SK-N-SH (cell line): ENCODE data around the gene SMPD1. TPM values are rescaled to one million over a fixed set of nuclear protein-coding genes. Genes with fewer than 3 reads are reported as not detected.
A peak's percentile ranks its signal among the peaks of the same experiment; 100 is the strongest.

Experiments
- CTCF ChIA-PET: fragments of 300-600, 350-600 bp; formaldehyde crosslinking; extraction: SDS; loops from one replicate; lab custom pipeline; 2021; lab: Yijun Ruan, JAX
- POLR2A ChIA-PET: fragments of 350-600 bp; sonication (Branson Sonifier 250); formaldehyde crosslinking; extraction: SDS; loops from one replicate; lab custom pipeline; 2020; ENCODE audit warnings: antibody characterized with exemption, inconsistent platforms; lab: Yijun Ruan, JAX
- DNase-seq: peaks from one replicate; pipeline ENCODE4 v3.0.0; 2012
- H2AFZ ChIP-seq: fragments of 200-600 bp; sonication (generic); 2 replicates; pipeline ENCODE4 v1.8.1; 2016; ENCODE audit warnings: antibody characterized with exemption, mild to moderate bottlenecking, low read depth
- H3F3A ChIP-seq: fragments of 200-600 bp; sonication (generic); replicated peaks from 2 replicates; pipeline ENCODE3; 2016; ENCODE audit warnings: antibody characterized with exemption, mild to moderate bottlenecking; ENCODE audit not compliant: insufficient read depth
- H3K27ac ChIP-seq, 2 experiments: fragments of 200-500 bp in 1 of 2; fragments of 200-600 bp in 1 of 2; sonication (Bioruptor generic) in 1 of 2; sonication (generic), shearing (Covaris generic) in 1 of 2; 2 replicates each; pipeline versions ENCODE4 v1.5.1 to v1.6.1; 2014 to 2016; ENCODE audit warnings: low read depth in 2 of 2, inconsistent platforms in 1 of 2, low read length in 1 of 2, mild to moderate bottlenecking in 1 of 2, mixed read lengths in 1 of 2
- H3K27me3 ChIP-seq: fragments of 200-600 bp; sonication (generic), shearing (Covaris generic); 2 replicates; pipeline ENCODE4 v1.6.1; 2016; ENCODE audit warnings: mixed run types; ENCODE audit not compliant: insufficient read depth
- H3K36me3 ChIP-seq, 2 experiments: fragments of 200-500 bp in 1 of 2; fragments of 200-600 bp in 1 of 2; sonication (Bioruptor generic) in 1 of 2; sonication (generic) in 1 of 2; replicated peaks in 1 of 2; 2 replicates each; pipeline versions ENCODE3 to v1.5.1; 2014 to 2016; ENCODE audit warnings: low read length in 1 of 2, mild to moderate bottlenecking in 1 of 2; ENCODE audit not compliant: insufficient read depth in 2 of 2, control insufficient read depth in 1 of 2
- H3K4me1 ChIP-seq, 2 experiments: fragments of 200-500 bp in 1 of 2; fragments of 200-600 bp in 1 of 2; sonication (Bioruptor generic) in 1 of 2; sonication (generic), shearing (Covaris generic) in 1 of 2; 2 replicates each; pipeline versions ENCODE4 v1.5.1 to v1.6.1; 2014 to 2016; ENCODE audit warnings: low read depth in 1 of 2, low read length in 1 of 2, mixed run types in 1 of 2; ENCODE audit not compliant: insufficient read depth in 2 of 2, control insufficient read depth in 1 of 2
- H3K4me2 ChIP-seq: fragments of 200-600 bp; sonication (generic), shearing (Covaris generic); 2 replicates; pipeline ENCODE4 v1.6.1; 2017; ENCODE audit warnings: mixed run types
- H3K4me3 ChIP-seq, 2 experiments: fragments of 200-500 bp in 1 of 2; fragments of 200-600 bp in 1 of 2; sonication (Bioruptor generic) in 1 of 2; sonication (generic), shearing (Covaris generic) in 1 of 2; 2 replicates each; pipeline versions ENCODE4 v1.5.1 to v1.8.1; 2014 to 2016; ENCODE audit warnings: low read depth in 2 of 2, inconsistent platforms in 1 of 2, low read length in 1 of 2, mild to moderate bottlenecking in 1 of 2, mixed read lengths in 1 of 2, moderate library complexity in 1 of 2
- H3K79me2 ChIP-seq: fragments of 200-600 bp; sonication (generic); 2 replicates; pipeline ENCODE4 v1.8.1; 2017; ENCODE audit warnings: mild to moderate bottlenecking; ENCODE audit not compliant: insufficient read depth
- H3K9ac ChIP-seq: fragments of 200-600 bp; sonication (generic); 2 replicates; pipeline ENCODE4 v1.6.1; 2017; ENCODE audit warnings: mixed run types
- H3K9me2 ChIP-seq: fragments of 200-600 bp; sonication (generic); 2 replicates; pipeline ENCODE4 v1.6.1; 2017; ENCODE audit warnings: mixed run types
- H3K9me3 ChIP-seq: fragments of 200-600 bp; sonication (generic); 2 replicates; pipeline ENCODE4 v1.6.1; 2017; ENCODE audit warnings: mixed run types, mild to moderate bottlenecking, moderate library complexity
- H4K20me1 ChIP-seq: fragments of 200-600 bp; sonication (generic); 2 replicates; pipeline ENCODE4 v1.6.1; 2017; ENCODE audit warnings: mild to moderate bottlenecking, mixed run types; ENCODE audit not compliant: insufficient read depth
- ELF1 ChIP-seq: IDR thresholded peaks from 2 replicates; pipeline ENCODE4 v1.4.0; 2012
- EP300 ChIP-seq, 2 experiments: IDR thresholded peaks; 2 replicates each; pipeline versions ENCODE4 v1.4.0 to v1.6.1; 2012; ENCODE audit warnings: borderline replicate concordance in 1 of 2, low read depth in 1 of 2, low read length in 1 of 2
- FOSL2 ChIP-seq: IDR thresholded peaks from 2 replicates; pipeline ENCODE4 v1.4.0; 2012; ENCODE audit warnings: low read depth, mild to moderate bottlenecking, moderate library complexity, borderline replicate concordance
- FOXM1 ChIP-seq: IDR thresholded peaks from 2 replicates; pipeline ENCODE4 v1.4.0; 2012; ENCODE audit warnings: low read depth, mild to moderate bottlenecking
- GABPA ChIP-seq: IDR thresholded peaks from 2 replicates; pipeline ENCODE4 v1.4.0; 2012; ENCODE audit warnings: low read depth, mild to moderate bottlenecking
- JUND ChIP-seq: IDR thresholded peaks from 2 replicates; pipeline ENCODE4 v1.4.0; 2012
- MEF2A ChIP-seq: IDR thresholded peaks from 2 replicates; pipeline ENCODE4 v1.4.0; 2012; ENCODE audit warnings: low read depth, borderline replicate concordance
- MXI1 ChIP-seq: IDR thresholded peaks from 2 replicates; pipeline ENCODE4 v1.6.1; 2012; ENCODE audit warnings: mild to moderate bottlenecking, low read depth, low read length, improper control_type of control experiment
- NFIC ChIP-seq: IDR thresholded peaks from 2 replicates; pipeline ENCODE4 v1.4.0; 2012; ENCODE audit warnings: borderline replicate concordance
- NRF1 ChIP-seq: IDR thresholded peaks from 2 replicates; pipeline ENCODE4 v1.6.1; 2012; ENCODE audit warnings: low read depth, mild to moderate bottlenecking, low read length
- RAD21 ChIP-seq: IDR thresholded peaks from 2 replicates; pipeline ENCODE4 v1.6.1; 2012; ENCODE audit warnings: mild to moderate bottlenecking, low read length
- RFX5 ChIP-seq: IDR thresholded peaks from 2 replicates; pipeline ENCODE4 v1.6.1; 2012; ENCODE audit warnings: mild to moderate bottlenecking, improper control_type of control experiment, low read length
- RXRA ChIP-seq: IDR thresholded peaks from 2 replicates; pipeline ENCODE4 v1.4.0; 2012; ENCODE audit warnings: low read depth, mild to moderate bottlenecking, borderline replicate concordance
- TCF12 ChIP-seq: IDR thresholded peaks from 2 replicates; pipeline ENCODE4 v1.4.0; 2012
- TEAD4 ChIP-seq: IDR thresholded peaks from 2 replicates; pipeline ENCODE4 v1.4.0; 2012; ENCODE audit warnings: mild to moderate bottlenecking, borderline replicate concordance; ENCODE audit not compliant: insufficient read depth
- USF2 ChIP-seq: fragments of 150-350 bp; IDR thresholded peaks from 2 replicates; pipeline ENCODE4 v1.6.1; 2017; ENCODE audit warnings: antibody characterized with exemption, low read length, low read depth, borderline replicate concordance
- ZBTB33 ChIP-seq: IDR thresholded peaks from 2 replicates; pipeline ENCODE4 v1.4.0; 2012; ENCODE audit warnings: low read depth, borderline replicate concordance
- WGBS: methylation state at CpG from one replicate; pipeline ENCODE4 v1.1.6; 2017; ENCODE audit warnings: low lambda C conversion rate; 5-methylcytosine and 5-hydroxymethylcytosine counted together
- polyA plus RNA-seq, 3 experiments: library from polyadenylated mRNA; depleted of rRNA; stranded (reverse); fragments of >200 nt; gene quantifications; 2 replicates each; pipeline ENCODE4 v1.2.3, GENCODE V29; 2012
- TF ChIP-seq, protein P1 (sequence below): IDR thresholded peaks from 2 replicates; pipeline ENCODE4; 2012
- TF ChIP-seq, protein P2 (sequence below): IDR thresholded peaks from 2 replicates; pipeline ENCODE4 v1.4.0; 2012; ENCODE audit warnings: low read depth, borderline replicate concordance
- TF ChIP-seq, protein P3 (sequence below): IDR thresholded peaks from 2 replicates; pipeline ENCODE4 v1.4.0; 2012; ENCODE audit warnings: low read depth

Gene SMPD1
- polyA plus RNA-seq, 1 of the 3 experiments (the other 2 are of a cell fraction), result 69.2 TPM

- no peaks in the 10 kb centered on the region for H3K27me3 ChIP-seq
- no peak overlapping the region for H3K4me2 ChIP-seq
- no peaks in the 10 kb centered on the region for H3K36me3 ChIP-seq
- DNase-seq, result no peak
- H4K20me1 ChIP-seq, result no peaks in the 10 kb centered on the region
- no peaks in the 10 kb centered on the region for H3K79me2 ChIP-seq
- CTCF ChIA-PET, result interaction anchor here (0.7 to 7.7 kb wide), 4 partner anchors 11 to 48 kb away, joined by 3 to 61 read pairs (median 14); partner anchors contain the start of gene HPX
- POLR2A ChIA-PET, result no interaction called here
- no peak overlapping the region for H3K27ac ChIP-seq
- no peak overlapping the region for H3K4me3 ChIP-seq
- H3K4me1 ChIP-seq, result no peaks in the 10 kb centered on the region
- no peak overlapping the region for H2AFZ ChIP-seq
- H3F3A ChIP-seq, result no peaks in the 10 kb centered on the region
- H3K9me2 ChIP-seq, result no peaks in the 10 kb centered on the region
- H3K9me3 ChIP-seq, result no peaks in the 10 kb centered on the region
- TF ChIP-seq FOXM1 (no peak), MEF2A (no peak), JUND (no peak), FOSL2 (no peak), ELF1 (no peak), ZBTB33 (no peak), MXI1 (no peak), RAD21 (no peak), NRF1 (no peak), TCF12 (no peak), NFIC (no peak)
- TF ChIP-seq, protein P1, sequence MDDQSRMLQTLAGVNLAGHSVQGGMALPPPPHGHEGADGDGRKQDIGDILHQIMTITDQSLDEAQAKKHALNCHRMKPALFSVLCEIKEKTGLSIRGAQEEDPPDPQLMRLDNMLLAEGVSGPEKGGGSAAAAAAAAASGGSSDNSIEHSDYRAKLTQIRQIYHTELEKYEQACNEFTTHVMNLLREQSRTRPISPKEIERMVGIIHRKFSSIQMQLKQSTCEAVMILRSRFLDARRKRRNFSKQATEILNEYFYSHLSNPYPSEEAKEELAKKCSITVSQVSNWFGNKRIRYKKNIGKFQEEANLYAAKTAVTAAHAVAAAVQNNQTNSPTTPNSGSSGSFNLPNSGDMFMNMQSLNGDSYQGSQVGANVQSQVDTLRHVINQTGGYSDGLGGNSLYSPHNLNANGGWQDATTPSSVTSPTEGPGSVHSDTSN, result no peak
- TF ChIP-seq, protein P2, sequence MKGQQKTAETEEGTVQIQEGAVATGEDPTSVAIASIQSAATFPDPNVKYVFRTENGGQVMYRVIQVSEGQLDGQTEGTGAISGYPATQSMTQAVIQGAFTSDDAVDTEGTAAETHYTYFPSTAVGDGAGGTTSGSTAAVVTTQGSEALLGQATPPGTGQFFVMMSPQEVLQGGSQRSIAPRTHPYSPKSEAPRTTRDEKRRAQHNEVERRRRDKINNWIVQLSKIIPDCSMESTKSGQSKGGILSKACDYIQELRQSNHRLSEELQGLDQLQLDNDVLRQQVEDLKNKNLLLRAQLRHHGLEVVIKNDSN, result no peak
- TF ChIP-seq, all 33 proteins: peak for 0
- H3K9ac ChIP-seq, result no peak overlapping the region
Observed at GRCh38 chr11:6427516-6427915, 37.2 kb downstream of the SMPD1 start.

DNA sequence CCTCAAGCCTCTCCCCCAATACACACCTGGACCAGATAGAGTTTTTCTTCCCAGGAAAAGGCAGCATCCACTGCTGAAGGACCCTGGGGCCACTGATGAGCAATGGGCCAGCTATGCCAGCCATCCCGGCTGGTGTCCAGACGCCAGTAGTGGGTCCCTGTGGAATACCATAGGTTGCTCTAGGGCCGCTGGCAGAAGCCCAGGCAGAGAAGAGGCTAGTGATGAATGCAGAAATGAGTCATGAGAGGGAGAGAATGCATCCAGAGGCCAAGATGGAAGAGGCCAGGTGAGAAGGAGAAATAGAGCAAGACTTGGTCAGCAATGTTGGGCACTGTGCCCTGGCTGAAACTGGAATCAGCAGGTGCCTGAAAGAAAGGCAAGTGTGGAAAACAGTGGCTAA lies 41.6 kb downstream of the SMPD1 start:
- Histone ChIP-seq H4K20me1 (no peaks in the 10 kb centered on the region), H3K4me3 (no peak overlapping the region), H3K27ac (no peak overlapping the region), H3K4me1 (no peaks in the 10 kb centered on the region), H3K9me2 (no peaks in the 10 kb centered on the region), H3K4me2 (no peak overlapping the region), H3K79me2 (no peaks in the 10 kb centered on the region), H3K36me3 (no peaks in the 10 kb centered on the region), H3F3A (no peaks in the 10 kb centered on the region), H3K9me3 (no peaks in the 10 kb centered on the region), H3K27me3 (no peaks in the 10 kb centered on the region), H3K9ac (no peak overlapping the region), H2AFZ (no peak overlapping the region)
- DNase-seq, result no peak
- no peak for TF ChIP-seq ELF1
- no peak; the same call in 1 of the 2 replicates for TF ChIP-seq RXRA
- TF ChIP-seq RFX5, result no peak
- TF ChIP-seq USF2, result no peak
- TF ChIP-seq GABPA, result no peak
- TF ChIP-seq NFIC, result peak; percentile 87
- TF ChIP-seq TEAD4, result peak; percentile 85
- peak; percentile 81 for TF ChIP-seq JUND
- no peak for TF ChIP-seq RAD21
- peak in 1 of 2 experiments; percentile 40; a peak in 1 of 4 replicates for TF ChIP-seq EP300 (IDR thresholded peaks at IDR 0.05; ENCODE audit: borderline replicate concordance in 1 of 2, low read depth in 1 of 2, low read length in 1 of 2)
- peak; percentile 88 for TF ChIP-seq TCF12
- peak; percentile 82 for TF ChIP-seq FOSL2
- TF ChIP-seq, protein P3, sequence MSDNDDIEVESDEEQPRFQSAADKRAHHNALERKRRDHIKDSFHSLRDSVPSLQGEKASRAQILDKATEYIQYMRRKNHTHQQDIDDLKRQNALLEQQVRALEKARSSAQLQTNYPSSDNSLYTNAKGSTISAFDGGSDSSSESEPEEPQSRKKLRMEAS, result 0 out of 2 replicates have a peak, but pooled peaks have one; percentile 24
- CTCF ChIA-PET, result interaction anchor here (1.1 to 7.7 kb wide), 4 partner anchors 8 to 69 kb away, joined by 4 to 61 read pairs (median 8); partner anchors contain the start of gene HPX
- WGBS, result 0% methylated on average over 3 of the region's 3 CpGs
- POLR2A ChIA-PET, result no interaction called here
